HL-60 (cell line): ENCODE measurements around the gene TSC22D3.

Experiments
- DNase-seq, 2 experiments: peaks; one replicate each; pipeline ENCODE4 v3.0.0-alpha.2; 2010 to 2020; ENCODE audit warnings: low read depth in 1 of 2, low spot score in 1 of 2
- H3K27ac ChIP-seq: fragments of 250-450 bp; sonication (Bioruptor Pico); replicated peaks from 2 replicates; pipeline ENCODE4 v1.5.1; 2020; ENCODE audit warnings: mild to moderate bottlenecking, moderate library complexity
- H3K27me3 ChIP-seq: fragments of 250-450 bp; sonication (Bioruptor Pico); 2 replicates; pipeline ENCODE4 v1.5.1; 2021; ENCODE audit warnings: mild to moderate bottlenecking, moderate library complexity; ENCODE audit not compliant: insufficient read depth, poor library complexity, severe bottlenecking
- H3K4me3 ChIP-seq: replicated peaks from 2 replicates; pipeline ENCODE4 v1.5.1; 2011; ENCODE audit warnings: mild to moderate bottlenecking, control low read depth, low read length; ENCODE audit not compliant: insufficient read depth
- CTCF ChIP-seq: IDR thresholded peaks from one replicate; pipeline ENCODE4 v1.5.1; 2011; ENCODE audit warnings: low read length, control low read depth, inconsistent platforms; ENCODE audit not compliant: insufficient read depth
- GABPA ChIP-seq: IDR thresholded peaks from 2 replicates; pipeline ENCODE4 v1.6.1; 2012; ENCODE audit warnings: low read depth
- POLR2AphosphoS5 ChIP-seq: IDR thresholded peaks from 2 replicates; pipeline ENCODE4 v1.6.1; 2012; ENCODE audit warnings: low read depth
- REST ChIP-seq: IDR thresholded peaks from 2 replicates; pipeline ENCODE4 v1.6.1; 2012; ENCODE audit warnings: low read depth; ENCODE audit not compliant: insufficient replicate concordance
- SPI1 ChIP-seq: IDR thresholded peaks from 2 replicates; pipeline ENCODE4 v1.6.1; 2012; ENCODE audit warnings: low read depth, mild to moderate bottlenecking, borderline replicate concordance

TSC22D3 gene

GRCh38 chrX:107805179-107805578 is 29.6 kb upstream of the TSC22D3 start:
- TF ChIP-seq REST = no peak
- TF ChIP-seq GABPA = no peak
- no peak for TF ChIP-seq SPI1
- DNase-seq = no peak
- Histone ChIP-seq H3K4me3 (no peak overlapping the region), H3K27me3 (no peaks in the 10 kb centered on the region), H3K27ac (no peak overlapping the region)

- H3K27me3 ChIP-seq = no peaks in the 10 kb centered on the region
- DNase-seq = peak in 1 of 2 experiments; percentile 39
- H3K4me3 ChIP-seq = no peak overlapping the region
- no peak overlapping the region for H3K27ac ChIP-seq
- no peak for TF ChIP-seq CTCF
- TF ChIP-seq SPI1 = peak; percentile 77
- no peak for TF ChIP-seq REST
- no peak for TF ChIP-seq GABPA
- TF ChIP-seq POLR2AphosphoS5 = no peak
Measured at GRCh38 chrX:107804427-107804826, 28.8 kb upstream of the TSC22D3 start.

- no peaks in the 10 kb centered on the region for H3K27me3 ChIP-seq
- DNase-seq = no peak
- H3K4me3 ChIP-seq = no peak overlapping the region
- H3K27ac ChIP-seq = no peak overlapping the region
- no peak for TF ChIP-seq SPI1
- no peak for TF ChIP-seq POLR2AphosphoS5
- TF ChIP-seq REST = no peak
- no peak for TF ChIP-seq CTCF
- TF ChIP-seq GABPA = no peak
Measured at GRCh38 chrX:107787827-107788226, 12.2 kb upstream of the TSC22D3 start.

DNA sequence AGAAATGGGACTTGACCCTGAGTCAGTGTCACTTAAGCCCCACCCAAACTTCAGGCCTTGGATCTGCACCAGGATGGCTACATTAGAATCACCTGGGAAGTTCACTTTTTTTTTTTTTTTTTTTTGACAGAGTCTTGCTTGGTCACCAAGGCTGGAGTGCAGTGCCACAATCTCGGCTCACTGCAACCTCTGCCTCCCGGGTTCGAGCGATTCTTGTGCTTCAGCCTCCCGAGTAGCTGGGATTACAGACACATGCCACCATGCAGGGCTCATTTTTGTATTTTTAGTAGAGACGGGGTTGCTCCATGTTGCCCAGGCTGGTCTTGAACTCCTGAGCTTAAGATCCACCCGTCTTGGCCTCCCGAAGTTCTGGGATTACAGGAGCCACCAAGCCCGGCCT is 4.9 kb upstream of the TSC22D3 start:
- DNase-seq = no peak
- TF ChIP-seq REST = no peak
- TF ChIP-seq POLR2AphosphoS5 = no peak
- no peak for TF ChIP-seq GABPA
- TF ChIP-seq CTCF = no peak
- no peak for TF ChIP-seq SPI1
- Histone ChIP-seq H3K27ac (no peak overlapping the region), H3K4me3 (no peak overlapping the region), H3K27me3 (no peaks in the 10 kb centered on the region)
